LNCaP clone FGC (cell line): ENCODE data around the gene ERGIC1.

Source experiments
- DNase-seq: peaks from one replicate; pipeline ENCODE4 v3.0.0-alpha.2; 2011; ENCODE audit warnings: low read depth
- H3K4me3 ChIP-seq: 2 replicates; pipeline ENCODE4 v1.5.1; 2011; ENCODE audit warnings: mild to moderate bottlenecking, low read depth, low read length, control low read depth
- CTCF ChIP-seq: IDR thresholded peaks from 2 replicates; pipeline ENCODE4 v1.5.1; 2012; ENCODE audit warnings: mild to moderate bottlenecking; ENCODE audit not compliant: control insufficient read depth, insufficient read depth; ENCODE audit errors: extremely low read depth

ERGIC1 gene

DNA sequence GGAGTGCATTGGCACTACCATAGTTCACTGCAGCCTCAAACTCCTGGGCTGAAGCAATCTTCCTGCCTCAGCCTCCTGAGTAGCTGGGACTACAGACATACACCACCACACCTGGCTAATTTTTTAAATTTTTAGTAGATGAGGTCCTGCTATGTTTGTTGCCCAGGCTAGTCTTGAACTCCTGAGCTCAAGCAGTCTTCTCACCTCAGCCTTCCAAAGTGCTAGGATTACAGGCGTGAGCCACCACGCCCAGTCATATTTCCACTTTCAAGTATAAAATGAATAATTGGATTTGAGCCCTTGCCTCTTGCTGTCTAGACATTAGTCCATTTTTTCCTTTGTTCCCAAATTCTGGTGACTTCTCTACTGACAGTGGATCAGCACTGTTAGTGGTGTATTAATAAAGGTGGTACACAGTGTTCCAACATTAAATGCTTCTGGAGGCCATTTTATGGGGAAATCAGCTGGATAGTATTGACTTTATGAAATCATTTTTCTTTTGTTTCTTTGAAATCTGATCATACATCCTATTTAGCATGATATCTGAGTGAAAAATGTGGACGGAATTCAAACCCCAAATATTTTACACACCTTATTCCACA lies 165.4 kb downstream of the ERGIC1 start:
- no peak for DNase-seq
- TF ChIP-seq CTCF: no peak
- H3K4me3 ChIP-seq: no peak overlapping the region

GRCh38 chr5:172999974-173000373 lies 165.9 kb downstream of the ERGIC1 start:
- TF ChIP-seq CTCF: no peak
- H3K4me3 ChIP-seq: no peak overlapping the region
- DNase-seq: no peak

GRCh38 chr5:173001229-173001841 lies 167.3 kb downstream of the ERGIC1 start:
- TF ChIP-seq CTCF: no peak
- no peak for DNase-seq
- no peak overlapping the region for H3K4me3 ChIP-seq
